ENCODE measurements around the gene GSG1.
A peak's percentile ranks its signal among the peaks of the same experiment; 100 is the strongest.

The GSG1 gene

GRCh38 chr12:13103391-13104033, at the start of gene GSG1:
Gene GSG1 (minus strand): TSS chr12:13103667. CDS start chr12:13103512, 155 bp downstream.
- DNase-seq (ENCODE audit: low spot score) = no peak
- peak within 1 kb of the TSS; percentile 98 for H3K27ac ChIP-seq
- POLR2A ChIA-PET (ENCODE audit: low non-redundant PET) = interaction anchor here (0.6 to 0.7 kb wide), 2 partner anchors 32 to 265 kb away, joined by 3 to 7 read pairs; no protein-coding TSS in a partner anchor
- TF ChIP-seq CTCF (conservative IDR thresholded peaks at IDR 0.05; ENCODE audit: low read depth) = no peak
- CTCF ChIA-PET = no interaction called here

DNA sequence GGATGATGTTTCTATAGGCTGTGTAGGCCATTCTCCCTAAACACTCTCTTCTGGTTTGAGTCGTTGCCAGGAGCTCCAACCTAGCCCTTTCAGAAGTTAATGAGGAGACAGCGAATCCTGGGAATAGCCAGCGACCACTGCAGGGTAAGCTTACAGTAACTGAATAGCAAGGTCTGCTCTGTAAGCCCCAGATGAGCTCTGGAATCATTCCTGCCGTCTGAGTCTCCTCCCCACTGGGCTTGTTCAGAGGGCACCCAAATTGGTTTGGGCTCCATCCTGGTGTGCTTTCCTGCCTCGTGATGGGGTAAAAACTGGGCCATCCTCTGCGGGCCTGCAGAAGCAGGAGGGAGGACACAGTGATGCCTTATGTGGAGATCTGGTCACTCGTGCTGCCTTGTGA, 49.7 kb upstream of the GSG1 start:
- POLR2A ChIA-PET (ENCODE audit: low non-redundant PET) = no interaction called here
- no peak for TF ChIP-seq CTCF (conservative IDR thresholded peaks at IDR 0.05; ENCODE audit: low read depth)
- no peak overlapping the region for H3K27ac ChIP-seq
- CTCF ChIA-PET = no interaction called here
- DNase-seq (ENCODE audit: low spot score) = no peak

GRCh38 chr12:13152756-13153155, 49.3 kb upstream of the GSG1 start:
- TF ChIP-seq CTCF (conservative IDR thresholded peaks at IDR 0.05; ENCODE audit: low read depth) = no peak
- no peak overlapping the region for H3K27ac ChIP-seq
- ChIA-PET CTCF (no interaction called here), POLR2A (ENCODE audit: low non-redundant PET) (no interaction called here)
- no peak for DNase-seq (ENCODE audit: low spot score)

DNA sequence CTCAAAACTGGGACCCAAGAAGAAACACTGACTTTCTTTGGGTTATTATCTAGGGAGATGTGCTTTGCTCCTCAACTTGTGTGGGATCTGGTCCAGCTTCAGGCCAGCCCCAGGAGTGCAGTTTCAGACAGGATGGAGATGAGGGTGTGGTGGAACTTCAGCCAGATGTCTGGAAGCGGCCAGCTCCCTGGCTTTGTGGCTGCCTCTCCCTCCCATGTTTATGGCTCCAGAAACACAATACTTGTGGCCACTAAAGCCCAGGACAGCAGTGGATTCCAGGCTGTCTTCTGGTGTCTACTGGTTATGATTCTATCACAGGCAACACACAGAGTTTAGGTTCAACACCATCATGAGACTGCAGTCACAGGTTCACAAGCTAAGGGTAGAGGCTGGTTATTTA, 48.8 kb upstream of the GSG1 start:
- ChIA-PET CTCF (interaction anchor here (0.5 to 0.9 kb wide), 2 partner anchors 13 to 60 kb away, joined by 3 read pairs; no protein-coding TSS in a partner anchor), POLR2A (ENCODE audit: low non-redundant PET) (no interaction called here)
- DNase-seq (ENCODE audit: low spot score) = no peak

GRCh38 chr12:13149411-13149810, 45.9 kb upstream of the GSG1 start:
- no peak for DNase-seq (ENCODE audit: low spot score)
- no peak for TF ChIP-seq CTCF (conservative IDR thresholded peaks at IDR 0.05; ENCODE audit: low read depth)
- H3K27ac ChIP-seq = no peak overlapping the region
- ChIA-PET POLR2A (ENCODE audit: low non-redundant PET) (no interaction called here), CTCF (no interaction called here)

More for the DNA sequence above, 48.8 kb upstream of the GSG1 start:
- no peak for TF ChIP-seq CTCF (conservative IDR thresholded peaks at IDR 0.05; ENCODE audit: low read depth)
- H3K27ac ChIP-seq = no peak overlapping the region

DNA sequence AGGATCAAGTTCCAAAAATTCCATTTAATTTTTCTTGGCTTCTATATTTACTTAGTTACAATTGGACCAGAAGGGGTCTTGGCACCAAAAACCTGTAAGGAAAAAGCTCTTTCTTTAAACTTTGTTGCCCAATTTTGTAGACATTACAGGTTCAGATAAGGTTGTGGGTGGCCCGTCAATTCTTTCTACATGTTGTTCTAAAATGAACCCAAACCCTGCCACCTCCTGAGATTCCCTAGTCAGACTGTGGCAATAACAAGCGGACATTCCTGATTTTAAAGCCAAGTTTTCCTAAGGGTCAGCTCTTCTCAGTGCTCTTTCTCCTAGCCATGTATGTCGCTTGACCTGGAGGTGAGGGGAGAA, 45.0 kb upstream of the GSG1 start:
- TF ChIP-seq CTCF (conservative IDR thresholded peaks at IDR 0.05; ENCODE audit: low read depth) = no peak
- H3K27ac ChIP-seq = no peak overlapping the region
- DNase-seq (ENCODE audit: low spot score) = no peak
- POLR2A ChIA-PET (ENCODE audit: low non-redundant PET) = no interaction called here
- CTCF ChIA-PET = interaction anchor here (0.9 kb wide), 1 partner anchor 13 kb away, joined by 3 read pairs; no protein-coding TSS in a partner anchor
